ENCODE data around the gene CARD11. TPM values are rescaled to one million over a fixed set of nuclear protein-coding genes. Genes with fewer than 3 reads are reported as not detected.

The CARD11 gene
- total RNA-seq, 1 donor = not detected

- no peak overlapping the region for H3K4me3 ChIP-seq (ENCODE audit: low read depth, low read length)
- TF ChIP-seq CTCF (IDR thresholded peaks at IDR 0.05; ENCODE audit: insufficient read depth, low read depth, low read length) = no peak
- no peak for DNase-seq (ENCODE audit: low read depth)
Measured at GRCh38 chr7:2869981-2870380, 173.7 kb downstream of the CARD11 start.

GRCh38 chr7:2866601-2867000 lies 177.1 kb downstream of the CARD11 start:
- H3K4me3 ChIP-seq (ENCODE audit: low read depth, low read length) = no peak overlapping the region
- no peak for DNase-seq (ENCODE audit: low read depth)
- TF ChIP-seq CTCF (IDR thresholded peaks at IDR 0.05; ENCODE audit: insufficient read depth, low read depth, low read length) = no peak

- H3K4me3 ChIP-seq (ENCODE audit: low read depth, low read length) = no peak overlapping the region
- DNase-seq (ENCODE audit: low read depth) = peak; percentile 74
- TF ChIP-seq CTCF (IDR thresholded peaks at IDR 0.05; ENCODE audit: insufficient read depth, low read depth, low read length) = peak; percentile 97
Measured at GRCh38 chr7:2864999-2865670, 178.5 kb downstream of the CARD11 start.

- H3K4me3 ChIP-seq (ENCODE audit: low read depth, low read length) = no peak overlapping the region
- DNase-seq (ENCODE audit: low read depth) = peak; percentile 50
- no peak for TF ChIP-seq CTCF (IDR thresholded peaks at IDR 0.05; ENCODE audit: insufficient read depth, low read depth, low read length)
Measured at GRCh38 chr7:2864204-2864985, 179.3 kb downstream of the CARD11 start.

GRCh38 chr7:2863461-2864066 lies 180.1 kb downstream of the CARD11 start:
- TF ChIP-seq CTCF (IDR thresholded peaks at IDR 0.05; ENCODE audit: insufficient read depth, low read depth, low read length) = no peak
- peak overlapping the region; percentile 9 for H3K4me3 ChIP-seq (ENCODE audit: low read depth, low read length)
- DNase-seq (ENCODE audit: low read depth) = peak; percentile 98

GRCh38 chr7:2862831-2863361 lies 180.8 kb downstream of the CARD11 start:
- no peak for TF ChIP-seq CTCF (IDR thresholded peaks at IDR 0.05; ENCODE audit: insufficient read depth, low read depth, low read length)
- DNase-seq (ENCODE audit: low read depth) = peak; percentile 81
- peak overlapping the region; percentile 9 for H3K4me3 ChIP-seq (ENCODE audit: low read depth, low read length)
